ENCODE results near the gene SPAG17.

SPAG17 gene

GRCh38 chr1:118159569-118159968 is 25.5 kb downstream of the SPAG17 start:
- DNase-seq = peak; percentile 41

GRCh38 chr1:118158924-118159323 is 26.1 kb downstream of the SPAG17 start:
- DNase-seq = no peak

- DNase-seq = no peak
Measured at GRCh38 chr1:118157506-118157905, 27.5 kb downstream of the SPAG17 start.

GRCh38 chr1:118155106-118155505 is 29.9 kb downstream of the SPAG17 start:
- no peak for DNase-seq

GRCh38 chr1:118154220-118154619 is 30.8 kb downstream of the SPAG17 start:
- DNase-seq = peak; percentile 68

- peak; percentile 86 for DNase-seq
Measured at GRCh38 chr1:118151312-118151937, 33.6 kb downstream of the SPAG17 start.

- DNase-seq = no peak
Measured at GRCh38 chr1:118149799-118150198, 35.2 kb downstream of the SPAG17 start.

GRCh38 chr1:118148034-118148433 is 37.0 kb downstream of the SPAG17 start:
- DNase-seq = no peak

GRCh38 chr1:118147522-118147921 is 37.5 kb downstream of the SPAG17 start:
- no peak for DNase-seq

GRCh38 chr1:118145721-118146120 is 39.3 kb downstream of the SPAG17 start:
- DNase-seq = no peak

- DNase-seq = no peak
Measured at GRCh38 chr1:118144684-118145083, 40.3 kb downstream of the SPAG17 start.

- no peak for DNase-seq
Measured at GRCh38 chr1:118143831-118144230, 41.2 kb downstream of the SPAG17 start.

- DNase-seq = no peak
Measured at GRCh38 chr1:118143121-118143520, 41.9 kb downstream of the SPAG17 start.

GRCh38 chr1:118142546-118142945 is 42.5 kb downstream of the SPAG17 start:
- no peak for DNase-seq

- DNase-seq = no peak
Measured at GRCh38 chr1:118137900-118138299, 47.1 kb downstream of the SPAG17 start.

GRCh38 chr1:118136187-118136941 is 48.7 kb downstream of the SPAG17 start:
- DNase-seq = no peak

GRCh38 chr1:118132000-118132399 is 53.0 kb downstream of the SPAG17 start:
- DNase-seq = no peak

GRCh38 chr1:118128761-118129160 is 56.3 kb downstream of the SPAG17 start:
- DNase-seq = no peak

- DNase-seq = no peak
Measured at GRCh38 chr1:118124064-118124463, 61.0 kb downstream of the SPAG17 start.

GRCh38 chr1:118123116-118123839 is 61.8 kb downstream of the SPAG17 start:
- DNase-seq = no peak

GRCh38 chr1:118122234-118123004 is 62.6 kb downstream of the SPAG17 start:
- no peak for DNase-seq

GRCh38 chr1:118118873-118119463 is 66.1 kb downstream of the SPAG17 start:
- DNase-seq = no peak

- no peak for DNase-seq
Measured at GRCh38 chr1:118118469-118118868, 66.6 kb downstream of the SPAG17 start.
